Measurements from ENCODE around the gene SLC12A6.
"Not testable (repeated sequence)": the region's sequence is repeated elsewhere in the genome, so short reads cannot be mapped to it uniquely, and the experiment has no call there.

SLC12A6 gene

DNA sequence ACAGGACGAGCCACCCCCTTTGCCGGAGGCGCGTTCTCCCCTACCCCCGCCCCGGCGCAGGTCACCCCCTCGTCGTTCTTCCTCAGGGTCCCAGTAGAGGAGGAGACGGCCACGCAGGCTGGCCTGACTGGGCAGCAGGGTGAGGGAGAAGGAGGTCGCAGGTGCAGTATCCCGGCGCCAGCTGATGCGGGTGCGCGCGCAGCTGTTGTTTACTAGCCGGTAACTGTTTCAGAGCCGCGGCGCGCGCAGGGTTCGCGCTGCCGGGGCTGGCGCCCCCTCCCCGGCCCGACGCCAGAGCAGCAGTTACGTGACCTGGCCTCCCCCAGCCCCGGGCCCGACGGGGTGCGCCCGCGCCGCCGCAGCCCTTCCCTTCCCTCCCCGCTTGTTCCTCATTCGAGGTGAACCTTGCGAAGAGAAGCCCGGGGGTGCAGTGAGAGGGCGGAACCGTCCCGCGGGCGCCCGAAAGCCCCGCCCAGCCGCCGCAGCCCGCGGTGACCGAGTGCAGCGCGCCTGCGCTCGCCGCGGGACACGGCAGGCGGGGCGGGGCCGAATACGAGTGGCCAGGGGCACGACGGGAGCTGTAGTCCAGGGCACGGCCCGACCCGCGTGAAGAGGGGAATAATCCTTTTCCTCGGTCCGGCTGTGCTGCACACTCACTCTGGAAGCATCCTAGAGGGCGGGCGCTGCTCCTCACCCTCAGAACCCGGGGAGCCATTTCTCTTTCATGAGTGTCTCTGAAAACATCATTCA lies at the start of gene SLC12A6:
SLC12A6 (minus strand) TSS at position 225 of the 750 bp plus-strand sequence. CDS start 1,101 bp downstream, outside the sequence.
- TF ChIP-seq, protein P1, sequence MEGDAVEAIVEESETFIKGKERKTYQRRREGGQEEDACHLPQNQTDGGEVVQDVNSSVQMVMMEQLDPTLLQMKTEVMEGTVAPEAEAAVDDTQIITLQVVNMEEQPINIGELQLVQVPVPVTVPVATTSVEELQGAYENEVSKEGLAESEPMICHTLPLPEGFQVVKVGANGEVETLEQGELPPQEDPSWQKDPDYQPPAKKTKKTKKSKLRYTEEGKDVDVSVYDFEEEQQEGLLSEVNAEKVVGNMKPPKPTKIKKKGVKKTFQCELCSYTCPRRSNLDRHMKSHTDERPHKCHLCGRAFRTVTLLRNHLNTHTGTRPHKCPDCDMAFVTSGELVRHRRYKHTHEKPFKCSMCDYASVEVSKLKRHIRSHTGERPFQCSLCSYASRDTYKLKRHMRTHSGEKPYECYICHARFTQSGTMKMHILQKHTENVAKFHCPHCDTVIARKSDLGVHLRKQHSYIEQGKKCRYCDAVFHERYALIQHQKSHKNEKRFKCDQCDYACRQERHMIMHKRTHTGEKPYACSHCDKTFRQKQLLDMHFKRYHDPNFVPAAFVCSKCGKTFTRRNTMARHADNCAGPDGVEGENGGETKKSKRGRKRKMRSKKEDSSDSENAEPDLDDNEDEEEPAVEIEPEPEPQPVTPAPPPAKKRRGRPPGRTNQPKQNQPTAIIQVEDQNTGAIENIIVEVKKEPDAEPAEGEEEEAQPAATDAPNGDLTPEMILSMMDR (IDR thresholded peaks at IDR 0.05; ENCODE audit: low read depth, low read length, missing control alignments) = no peak
- in situ Hi-C loops (cut with HindIII; ENCODE audit: low sequenced_read_pairs) = no loop called here
- DNase-seq (ENCODE audit: low read depth) = peak; percentile 73
- H3K4me3 ChIP-seq (ENCODE audit: low read depth, low read length) = peak within 1 kb of the TSS; percentile 90

DNA sequence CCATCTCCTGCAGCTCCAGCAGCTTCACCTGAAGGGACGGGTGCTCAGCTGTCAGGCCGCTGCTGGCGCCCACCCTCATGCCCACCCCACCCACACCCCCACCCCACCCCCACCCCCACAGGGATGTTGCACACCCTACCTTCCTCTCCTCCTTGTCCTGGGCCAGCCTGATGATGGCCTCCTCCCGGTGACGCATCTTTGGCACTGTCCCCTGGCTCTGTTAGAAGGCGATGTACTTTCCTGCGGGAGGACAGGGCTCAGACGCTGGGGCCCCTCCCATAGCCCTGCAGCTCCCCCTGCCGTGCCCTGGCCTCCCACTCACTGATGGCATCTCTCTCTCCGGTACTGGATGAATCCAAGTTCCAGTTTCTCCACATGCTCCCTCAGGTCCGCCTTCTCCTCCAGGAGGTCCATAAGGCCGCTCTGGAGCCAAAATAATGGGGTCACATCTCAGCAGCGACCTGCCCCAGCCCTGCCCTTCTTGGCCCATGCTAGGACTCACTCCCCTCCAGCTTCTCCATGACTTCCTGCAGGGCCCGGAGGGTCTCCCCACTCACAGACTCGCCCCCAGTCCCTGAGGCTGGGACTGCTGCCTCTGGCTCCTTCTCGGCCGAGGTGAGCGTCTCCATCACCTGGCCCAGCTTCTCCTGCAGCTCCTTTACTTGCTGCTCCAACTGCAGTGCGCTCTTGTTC lies 44.4 kb upstream of the SLC12A6 start:
- DNase-seq (ENCODE audit: low read depth); H3K4me3 ChIP-seq (ENCODE audit: low read depth, low read length); in situ Hi-C loops (cut with HindIII; ENCODE audit: low sequenced_read_pairs): not testable (repeated sequence)

DNA sequence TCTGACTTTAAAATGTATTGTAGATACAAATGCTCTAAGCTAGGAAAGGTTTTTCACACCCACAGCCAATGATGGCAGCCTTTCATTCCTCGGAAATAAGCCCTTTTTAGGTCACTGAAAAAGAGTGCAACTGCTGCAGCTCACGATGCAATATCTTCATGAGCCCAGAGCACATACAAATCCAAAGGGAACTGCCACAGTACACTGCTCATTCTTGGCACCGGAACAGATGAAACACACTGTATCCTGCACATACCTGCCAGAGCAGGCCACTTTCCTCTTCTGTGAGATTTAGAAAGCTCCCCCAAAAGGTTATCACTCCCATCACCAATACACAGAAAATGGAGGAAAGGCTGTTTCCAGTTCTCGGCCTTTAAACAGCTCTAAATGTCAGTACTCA lies 42.9 kb upstream of the SLC12A6 start:
- in situ Hi-C loops (cut with HindIII; ENCODE audit: low sequenced_read_pairs) = not testable (repeated sequence)

DNA sequence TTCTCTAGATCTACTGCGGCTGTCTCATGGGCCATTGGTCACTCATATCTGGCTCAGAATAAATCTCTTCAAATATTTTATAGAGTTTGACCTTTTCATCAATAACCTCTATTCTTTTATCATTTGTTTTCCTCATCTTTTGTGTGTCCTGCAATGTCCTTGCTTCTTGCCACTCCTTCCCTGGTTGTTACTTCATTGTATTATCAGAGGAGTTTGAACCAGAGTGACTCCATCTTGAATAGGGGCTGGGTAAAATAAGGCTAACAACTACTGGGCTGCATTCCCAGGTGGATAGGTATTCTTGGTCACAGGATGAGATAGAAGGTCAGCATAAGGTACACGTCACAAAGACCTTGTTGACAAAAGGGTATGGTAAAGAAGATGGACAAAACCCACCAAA lies 39.3 kb upstream of the SLC12A6 start:
- TF ChIP-seq, protein P1 (IDR thresholded peaks at IDR 0.05; ENCODE audit: low read depth, low read length, missing control alignments) = no peak
- DNase-seq (ENCODE audit: low read depth) = no peak
- in situ Hi-C loops (cut with HindIII; ENCODE audit: low sequenced_read_pairs) = no loop called here
- H3K4me3 ChIP-seq (ENCODE audit: low read depth, low read length) = no peak overlapping the region

More for the DNA sequence above, 42.9 kb upstream of the SLC12A6 start:
- DNase-seq (ENCODE audit: low read depth); H3K4me3 ChIP-seq (ENCODE audit: low read depth, low read length): not testable (repeated sequence)

DNA sequence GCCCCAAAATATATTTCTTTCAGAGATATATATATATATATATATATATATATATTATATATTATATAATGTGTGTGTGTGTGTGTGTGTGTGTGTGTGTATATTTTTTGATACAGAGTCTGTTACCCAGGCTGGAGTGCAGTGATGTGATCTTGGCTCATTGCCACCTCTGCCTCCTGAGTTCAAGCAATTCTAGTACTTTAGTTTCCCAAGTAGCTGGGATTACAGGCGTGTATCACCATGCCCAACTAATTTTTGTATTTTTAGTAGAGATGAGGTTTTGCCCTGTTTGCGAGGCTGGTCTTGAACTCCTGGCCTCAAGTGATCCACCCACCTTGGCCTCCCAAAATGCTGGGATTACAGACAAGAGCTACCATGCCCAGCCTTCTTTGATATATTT lies 38.0 kb upstream of the SLC12A6 start:
- DNase-seq (ENCODE audit: low read depth); in situ Hi-C loops (cut with HindIII; ENCODE audit: low sequenced_read_pairs); H3K4me3 ChIP-seq (ENCODE audit: low read depth, low read length): not testable (repeated sequence)

DNA sequence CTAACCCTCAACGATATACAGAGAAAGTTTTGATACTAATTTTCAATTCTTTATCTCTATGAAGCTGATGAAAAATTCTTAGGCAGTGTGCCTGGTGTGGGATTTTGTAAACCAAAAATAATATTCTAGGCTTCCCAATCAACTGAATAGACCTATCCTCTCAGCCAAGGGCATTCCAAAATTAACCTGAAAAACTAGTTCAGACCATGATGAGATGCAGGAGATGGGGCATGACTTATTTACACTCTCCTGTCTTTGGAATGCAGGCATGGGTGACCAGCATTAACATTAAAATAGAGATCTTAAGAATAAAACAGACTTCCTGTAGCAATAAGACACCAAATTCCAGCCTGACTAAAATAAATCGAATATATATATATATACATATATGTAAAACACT lies 37.2 kb upstream of the SLC12A6 start:
- H3K4me3 ChIP-seq (ENCODE audit: low read depth, low read length) = no peak overlapping the region
- in situ Hi-C loops (cut with HindIII; ENCODE audit: low sequenced_read_pairs) = no loop called here
- TF ChIP-seq, protein P1 (IDR thresholded peaks at IDR 0.05; ENCODE audit: low read depth, low read length, missing control alignments) = no peak
- DNase-seq (ENCODE audit: low read depth) = no peak

DNA sequence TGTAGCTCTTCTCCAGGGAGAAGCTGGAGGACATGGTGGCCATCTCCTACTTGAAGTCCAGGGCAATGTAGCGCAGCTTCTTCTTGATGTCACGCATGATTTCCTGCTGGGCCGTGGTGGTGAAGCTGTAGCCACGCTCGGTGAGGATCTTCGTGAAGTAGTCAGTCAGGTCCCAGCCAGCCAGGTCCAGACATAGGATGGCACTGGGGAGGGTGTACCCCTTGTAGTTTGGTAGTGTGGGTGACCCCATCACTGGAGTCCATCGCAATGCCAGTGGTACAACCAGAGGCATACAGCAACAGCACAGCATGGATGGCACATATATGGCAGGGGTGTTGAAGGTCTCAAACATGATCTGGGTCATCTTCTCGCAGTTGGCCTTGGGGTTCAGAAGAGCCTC lies 36.4 kb upstream of the SLC12A6 start:
- TF ChIP-seq, protein P1 (IDR thresholded peaks at IDR 0.05; ENCODE audit: low read depth, low read length, missing control alignments) = no peak
- DNase-seq (ENCODE audit: low read depth) = no peak
- in situ Hi-C loops (cut with HindIII; ENCODE audit: low sequenced_read_pairs) = no loop called here
- H3K4me3 ChIP-seq (ENCODE audit: low read depth, low read length) = no peak overlapping the region

DNA sequence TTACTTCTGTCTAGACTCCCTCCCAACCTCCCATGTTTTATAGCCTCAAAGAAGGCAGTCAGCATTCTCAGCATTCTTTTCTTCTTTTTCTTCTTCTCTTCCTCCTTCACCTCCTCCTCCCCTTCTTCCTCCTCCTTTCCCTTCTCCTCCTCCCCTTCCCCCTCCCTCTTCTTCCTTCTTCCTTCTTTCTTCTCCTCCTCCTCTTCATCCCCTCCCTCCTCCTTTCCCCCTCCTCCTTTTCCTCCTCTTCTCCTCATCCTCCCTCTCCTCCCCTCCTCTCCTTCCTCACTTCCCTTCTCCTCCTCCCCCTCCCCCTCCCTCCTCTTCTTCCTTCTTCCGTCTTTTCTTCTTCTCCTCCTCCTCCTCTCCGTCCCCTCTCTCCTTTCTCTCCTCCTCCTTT lies 33.1 kb upstream of the SLC12A6 start:
- TF ChIP-seq, protein P1 (IDR thresholded peaks at IDR 0.05; ENCODE audit: low read depth, low read length, missing control alignments) = no peak
- in situ Hi-C loops (cut with HindIII; ENCODE audit: low sequenced_read_pairs) = no loop called here
- no peak overlapping the region for H3K4me3 ChIP-seq (ENCODE audit: low read depth, low read length)
- no peak for DNase-seq (ENCODE audit: low read depth)

All from astrocyte of the cerebellum (primary cell).